Measurements from ENCODE around the gene SLC30A1.
"Not testable (repeated sequence)": the region's sequence is repeated elsewhere in the genome, so short reads cannot be mapped to it uniquely, and the experiment has no call there.

Gene SLC30A1, protein sequence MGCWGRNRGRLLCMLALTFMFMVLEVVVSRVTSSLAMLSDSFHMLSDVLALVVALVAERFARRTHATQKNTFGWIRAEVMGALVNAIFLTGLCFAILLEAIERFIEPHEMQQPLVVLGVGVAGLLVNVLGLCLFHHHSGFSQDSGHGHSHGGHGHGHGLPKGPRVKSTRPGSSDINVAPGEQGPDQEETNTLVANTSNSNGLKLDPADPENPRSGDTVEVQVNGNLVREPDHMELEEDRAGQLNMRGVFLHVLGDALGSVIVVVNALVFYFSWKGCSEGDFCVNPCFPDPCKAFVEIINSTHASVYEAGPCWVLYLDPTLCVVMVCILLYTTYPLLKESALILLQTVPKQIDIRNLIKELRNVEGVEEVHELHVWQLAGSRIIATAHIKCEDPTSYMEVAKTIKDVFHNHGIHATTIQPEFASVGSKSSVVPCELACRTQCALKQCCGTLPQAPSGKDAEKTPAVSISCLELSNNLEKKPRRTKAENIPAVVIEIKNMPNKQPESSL

DNA sequence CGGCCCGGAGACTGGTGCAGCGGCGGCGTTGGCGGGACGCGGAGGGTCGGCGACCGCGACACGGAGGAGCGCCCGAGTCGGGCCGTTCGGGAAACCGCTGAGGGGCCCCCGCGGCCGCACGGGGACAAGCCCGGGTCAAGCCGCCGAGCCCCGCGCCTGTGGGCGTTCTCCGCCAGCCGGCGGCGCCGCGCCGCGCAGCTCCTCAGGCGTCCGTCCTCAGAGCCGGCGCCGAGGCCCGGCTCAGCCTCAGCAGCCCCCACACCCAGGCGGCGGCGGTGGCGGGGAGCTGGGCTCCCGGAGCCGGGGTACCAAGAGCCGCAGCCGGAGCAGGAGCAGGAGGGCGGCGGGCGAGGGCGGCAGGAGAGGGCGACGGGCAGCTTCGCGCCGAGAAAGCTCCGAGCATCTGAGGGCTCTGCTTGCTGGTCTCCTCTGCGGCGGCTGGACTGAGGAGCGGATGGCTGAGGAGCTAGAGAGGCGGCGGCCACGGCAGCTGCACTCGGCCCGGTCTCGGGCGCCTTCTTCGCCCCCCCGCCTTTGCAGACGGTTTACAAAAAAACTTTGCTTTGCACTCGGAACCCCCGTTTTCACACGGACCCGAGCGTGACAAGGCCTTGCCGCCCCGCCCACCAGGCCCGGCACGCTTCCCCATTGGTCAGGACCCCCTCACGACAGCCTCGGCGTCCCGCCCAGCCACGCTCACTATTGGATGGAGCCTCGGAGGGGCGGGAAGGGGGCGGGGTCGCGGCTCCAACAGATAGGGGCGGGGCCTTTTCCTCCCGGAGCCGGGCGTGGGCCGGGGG is at the start of gene SLC30A1:
Gene SLC30A1 (minus strand): TSS at position 522 of the 800 bp plus-strand sequence. CDS start 549 bp downstream, outside the sequence.
- peak; percentile 89 to 100 (median 99) for DNase-seq

GRCh38 chr1:211628417-211628816 is 49.5 kb upstream of the SLC30A1 start:
- peak in 2 of 58 donors; percentile 7 to 9 for DNase-seq

- no peak for DNase-seq
These were observed 48.3 kb upstream of the SLC30A1 start for GRCh38 chr1:211627259-211627658.

- not testable (repeated sequence) for DNase-seq
These were observed 46.9 kb upstream of the SLC30A1 start for GRCh38 chr1:211625866-211626265.

DNA sequence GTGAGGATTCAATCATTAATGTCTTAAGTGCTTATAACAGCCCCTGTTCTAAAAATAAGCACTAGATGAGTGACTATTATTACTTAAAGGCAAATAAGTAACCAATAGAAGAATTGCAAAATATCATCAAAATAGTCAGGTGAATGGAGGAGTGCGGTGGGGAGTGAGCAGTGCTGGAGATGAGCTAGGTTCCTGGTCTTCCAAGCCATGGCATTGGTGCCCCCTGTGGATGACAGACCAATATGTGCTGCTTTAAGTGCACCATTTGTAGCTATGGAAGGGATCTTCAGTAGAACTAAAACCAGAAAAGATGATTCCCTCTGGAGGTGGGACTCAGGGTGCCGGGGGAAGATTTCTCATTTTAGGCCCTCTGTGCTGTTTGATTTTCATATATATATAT is 46.1 kb upstream of the SLC30A1 start:
- peak in 1 of 58 donors; percentile 5 for DNase-seq

- no peak for DNase-seq
These were observed 44.6 kb upstream of the SLC30A1 start for GRCh38 chr1:211623515-211623914.

DNA sequence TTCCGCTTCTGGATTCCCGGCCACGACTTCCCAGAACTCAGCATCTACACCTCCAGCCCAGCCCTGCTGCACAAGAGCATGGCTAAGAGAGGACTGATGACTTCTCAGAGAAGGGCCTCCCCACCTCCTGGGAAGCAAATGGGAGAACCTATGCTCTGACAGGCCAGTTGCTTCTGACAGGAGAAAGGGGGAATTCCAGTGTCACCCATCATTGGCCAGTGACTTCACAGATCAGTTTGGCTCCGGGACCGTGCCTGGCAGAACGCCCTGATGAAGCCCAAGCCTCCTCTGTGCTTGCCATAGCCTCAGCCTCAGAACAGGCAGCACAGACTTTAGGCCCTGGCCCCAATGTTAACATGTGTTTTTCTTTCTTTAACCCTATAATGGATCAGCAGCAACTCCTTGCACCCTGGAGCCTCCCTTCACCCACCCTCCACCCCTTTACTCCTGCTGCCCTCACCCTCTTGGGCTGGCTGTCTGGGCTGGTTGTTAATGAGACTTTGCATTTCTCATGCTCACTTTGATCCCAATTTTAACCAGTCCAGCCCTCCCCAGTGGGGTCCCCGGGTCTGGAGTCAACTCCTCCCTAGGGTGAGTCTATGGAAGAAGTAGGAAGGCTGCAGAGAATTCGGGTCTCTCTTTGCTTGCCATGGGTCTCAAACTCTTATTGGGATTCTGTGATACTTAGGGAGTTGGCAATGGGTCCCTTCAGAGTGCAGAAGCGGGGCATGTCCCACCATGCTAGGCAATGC is 42.7 kb upstream of the SLC30A1 start:
- no peak for DNase-seq

- no peak for DNase-seq
These were observed 41.1 kb upstream of the SLC30A1 start for GRCh38 chr1:211620097-211620496.

GRCh38 chr1:211619033-211619996 is 40.4 kb upstream of the SLC30A1 start:
- no peak for DNase-seq

DNA sequence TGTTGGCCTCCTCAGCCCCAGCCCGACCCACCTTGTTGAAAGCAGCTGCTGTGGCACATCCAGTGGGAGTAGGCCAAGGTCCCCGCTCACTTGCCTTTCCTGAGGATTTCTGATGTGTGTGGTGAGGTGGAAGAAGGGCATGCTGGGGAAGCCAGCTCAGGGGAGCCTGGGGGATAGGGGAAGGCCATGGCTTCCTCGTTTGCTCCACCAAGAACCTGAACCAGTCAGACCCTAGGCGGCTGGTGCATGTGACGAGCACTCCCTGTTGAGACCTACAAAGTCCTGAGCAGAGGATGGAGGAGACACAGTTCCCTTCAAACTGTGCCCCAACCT is 38.0 kb upstream of the SLC30A1 start:
- no peak for DNase-seq

DNA sequence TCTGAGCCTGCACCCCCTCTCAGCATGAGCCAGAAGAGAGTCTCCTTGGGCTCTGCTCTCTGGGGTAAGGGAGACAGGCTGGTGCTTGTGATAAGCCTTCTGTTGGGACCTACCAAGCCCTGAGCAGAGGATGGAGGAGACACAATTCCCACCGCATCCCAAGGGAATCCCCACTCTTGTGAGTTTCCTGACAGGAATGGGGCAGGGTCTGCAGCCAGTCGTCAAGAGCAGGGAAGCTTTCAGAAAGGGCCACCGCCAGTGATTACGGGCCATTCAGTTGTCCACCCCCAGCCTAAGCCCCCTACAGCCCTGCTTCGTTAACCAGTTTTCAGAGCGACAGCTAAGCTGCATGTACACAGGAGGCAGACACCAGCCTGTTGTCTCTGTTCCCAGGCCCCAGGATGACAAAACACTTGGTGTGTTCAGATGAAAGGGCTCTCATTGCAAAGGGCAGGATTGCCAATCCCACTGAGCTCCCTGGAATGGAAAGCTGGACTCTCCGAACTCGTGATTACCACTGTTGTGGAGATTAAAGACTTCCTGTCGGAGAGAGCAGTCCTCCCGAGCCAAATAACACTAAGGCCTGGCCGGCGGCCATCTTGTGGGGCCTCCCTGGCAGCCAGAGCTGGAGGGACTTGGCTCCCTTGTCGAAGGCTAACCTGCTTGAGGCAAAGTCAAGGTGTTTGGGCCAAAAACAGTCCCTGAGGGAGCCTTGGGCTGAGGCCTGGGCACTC is 37.4 kb upstream of the SLC30A1 start:
- DNase-seq, result peak in 22 of 58 donors; percentile 4 to 52 (median 23)

DNA sequence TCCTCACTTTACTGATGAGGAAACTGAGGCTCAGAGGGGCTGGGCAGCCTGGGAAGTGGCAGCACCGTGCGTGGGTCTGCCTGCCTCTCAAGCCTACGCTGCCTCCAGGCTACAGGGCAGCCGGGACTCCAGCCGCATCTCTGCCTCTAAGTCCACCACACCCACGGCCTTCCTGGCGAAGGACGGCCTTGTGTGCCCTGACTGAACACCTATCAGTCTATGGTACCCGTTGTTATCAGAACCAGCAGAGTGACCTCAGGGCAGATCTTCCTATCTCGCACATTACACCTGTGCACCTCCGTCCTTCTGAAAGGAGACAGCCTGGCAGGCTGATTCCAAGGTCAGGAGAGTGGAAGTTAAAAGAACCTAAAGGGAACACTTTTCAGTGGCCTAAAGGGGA is 35.7 kb upstream of the SLC30A1 start:
- DNase-seq, result no peak

- no peak for DNase-seq
These were observed 35.0 kb upstream of the SLC30A1 start for GRCh38 chr1:211613951-211614350.

GRCh38 chr1:211613108-211613947 is 34.4 kb upstream of the SLC30A1 start:
- DNase-seq, result peak in 16 of 58 donors; percentile 6 to 50 (median 18)

DNA sequence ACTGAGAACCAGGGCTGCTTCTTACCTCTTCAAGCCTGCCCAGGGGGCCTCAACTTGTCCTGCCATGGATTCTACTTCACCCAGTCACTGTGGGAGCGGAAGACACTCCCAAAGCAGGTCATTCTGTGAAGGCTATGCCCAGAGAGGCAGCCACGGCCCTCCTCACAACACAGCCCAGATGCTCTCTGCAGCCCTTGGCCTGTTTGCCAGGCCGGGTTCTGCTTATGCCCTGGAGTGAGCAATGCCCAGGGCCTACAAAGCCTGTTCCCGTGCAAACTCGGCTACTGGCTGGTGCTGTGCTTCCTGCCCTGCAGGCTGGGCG is 33.8 kb upstream of the SLC30A1 start:
- DNase-seq, result no peak

- no peak for DNase-seq
These were observed 32.9 kb upstream of the SLC30A1 start for GRCh38 chr1:211611818-211612217.

- peak in 39 of 58 donors; percentile 7 to 76 (median 34) for DNase-seq
These were observed 32.0 kb upstream of the SLC30A1 start for GRCh38 chr1:211610779-211611556.
